HG03045 (cell line): ENCODE results near the gene MUC6.

ENCODE experiments used
- ATAC-seq: cut with Tn5 transposase; IDR thresholded peaks from one replicate; pipeline ENCODE4 v1.9.1; 2021; ENCODE audit warnings: mild to moderate bottlenecking, moderate library complexity; ENCODE audit not compliant: unreplicated experiment

Gene MUC6

DNA sequence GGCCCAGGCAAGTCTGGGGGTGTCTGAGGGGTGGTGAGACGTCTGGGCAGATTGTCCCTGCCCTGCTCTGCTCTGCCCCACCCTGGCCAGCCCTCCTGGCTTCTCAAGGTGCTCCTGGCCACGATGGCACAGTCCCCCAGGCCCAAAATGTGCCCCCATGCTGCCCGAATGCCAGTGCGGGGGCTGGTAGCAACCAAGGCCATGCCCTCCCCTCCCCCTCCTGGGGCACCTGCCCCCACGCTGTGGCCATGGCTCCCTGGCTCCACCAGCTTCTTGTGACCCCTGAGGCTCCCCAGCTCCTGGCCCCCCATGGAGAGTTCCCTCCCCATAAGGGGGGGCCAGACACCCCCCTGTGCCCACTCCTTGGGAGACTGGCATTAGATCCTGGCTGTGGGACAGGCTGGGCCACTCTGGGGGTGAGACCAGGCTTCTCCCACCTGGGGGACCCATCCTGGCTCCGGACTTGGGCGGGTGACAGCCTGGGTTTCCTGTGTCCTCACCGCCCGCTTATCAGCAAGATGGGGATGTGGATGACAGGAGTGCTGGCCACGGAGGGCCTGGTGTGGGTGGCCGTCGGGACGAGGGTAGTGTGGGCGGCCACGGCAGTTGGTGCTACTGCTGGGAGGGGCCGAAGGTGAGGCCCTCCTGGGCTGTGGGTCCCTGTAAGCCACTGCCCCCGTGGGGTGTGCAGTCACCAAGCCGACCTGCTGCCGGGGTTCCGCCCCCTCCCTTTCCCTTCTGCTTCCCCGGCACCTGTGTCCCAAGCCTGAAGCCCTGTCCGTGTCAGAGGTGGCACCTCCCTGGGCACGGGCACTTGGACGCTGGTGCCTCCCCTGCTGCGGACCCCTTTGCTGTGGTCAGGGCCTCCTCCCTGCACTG is 15.9 kb upstream of the MUC6 start:
- ATAC-seq = no peak

DNA sequence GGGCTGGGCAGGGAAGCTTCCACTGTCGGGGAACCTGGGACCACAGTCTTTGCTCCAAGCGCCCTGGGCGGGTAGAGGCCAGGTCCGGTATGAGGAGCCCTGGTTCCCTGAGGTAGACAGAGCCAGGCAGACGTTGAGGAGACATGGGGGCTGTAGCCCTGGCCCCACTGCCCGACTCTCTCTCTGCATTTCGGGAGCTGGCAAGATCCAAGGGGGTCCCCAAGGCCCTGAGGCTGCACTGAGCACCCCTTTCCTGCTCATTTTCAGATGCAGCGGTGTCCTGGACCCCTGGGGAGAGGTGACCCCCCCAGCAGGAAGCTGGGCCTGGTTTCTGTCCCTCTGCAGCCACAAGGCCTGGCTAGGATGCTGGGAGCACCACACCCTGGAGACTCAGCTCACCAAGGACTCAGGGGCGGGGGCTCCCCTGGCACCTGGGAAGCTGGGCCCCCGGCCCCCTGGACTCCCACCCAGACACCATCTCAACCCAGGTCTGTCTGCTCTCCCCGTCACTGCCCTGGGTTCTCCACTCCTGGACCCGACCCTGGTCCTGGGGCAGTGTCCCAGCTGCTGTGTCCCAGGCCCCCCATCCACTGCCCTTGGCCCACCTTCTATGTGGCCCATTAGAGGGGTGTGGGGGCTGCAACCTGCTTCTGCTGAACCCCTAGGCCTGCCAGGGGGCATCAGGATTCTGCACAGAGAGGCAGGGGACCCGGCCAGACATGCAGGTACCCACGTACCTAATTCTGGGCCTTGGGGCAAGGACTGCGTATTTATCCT is 15.0 kb upstream of the MUC6 start:
- ATAC-seq = no peak

DNA sequence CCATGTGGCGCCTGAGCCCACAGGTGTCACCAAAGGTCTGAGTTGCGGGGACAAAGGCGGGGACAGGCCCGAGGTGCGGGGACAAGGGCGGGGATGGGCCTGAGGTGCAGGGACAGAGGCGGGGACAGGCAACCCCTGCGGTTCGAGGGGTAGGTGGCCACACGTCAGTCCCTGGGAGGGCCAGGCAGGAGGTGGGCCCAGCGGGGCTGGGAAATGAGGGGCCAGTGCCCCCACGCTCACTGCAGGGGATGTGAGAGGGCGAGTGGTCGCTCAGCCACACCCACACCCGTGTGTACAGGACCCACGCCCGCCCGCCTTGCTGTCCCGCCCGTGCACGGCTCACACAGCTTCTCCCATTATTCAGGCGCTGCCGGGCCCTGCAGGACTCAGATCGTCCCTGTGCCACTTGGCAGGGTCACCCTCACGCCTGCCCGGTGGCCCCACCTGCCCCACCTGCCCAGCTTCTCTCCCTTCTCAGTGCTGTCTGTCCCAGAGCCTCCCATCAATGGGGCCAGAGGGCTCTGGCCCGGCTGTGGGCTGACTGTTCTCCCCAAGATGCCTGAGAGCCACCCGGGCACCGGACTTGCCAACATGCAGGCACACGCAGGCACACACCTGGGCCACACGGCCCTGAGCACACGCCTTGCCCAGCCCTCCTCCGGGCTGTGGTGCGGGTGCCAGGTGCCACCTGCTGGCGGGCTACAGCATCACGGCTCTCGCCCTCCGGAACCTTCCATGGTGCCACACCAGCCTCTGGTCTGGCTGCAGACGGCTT is 14.2 kb upstream of the MUC6 start:
- no peak for ATAC-seq

DNA sequence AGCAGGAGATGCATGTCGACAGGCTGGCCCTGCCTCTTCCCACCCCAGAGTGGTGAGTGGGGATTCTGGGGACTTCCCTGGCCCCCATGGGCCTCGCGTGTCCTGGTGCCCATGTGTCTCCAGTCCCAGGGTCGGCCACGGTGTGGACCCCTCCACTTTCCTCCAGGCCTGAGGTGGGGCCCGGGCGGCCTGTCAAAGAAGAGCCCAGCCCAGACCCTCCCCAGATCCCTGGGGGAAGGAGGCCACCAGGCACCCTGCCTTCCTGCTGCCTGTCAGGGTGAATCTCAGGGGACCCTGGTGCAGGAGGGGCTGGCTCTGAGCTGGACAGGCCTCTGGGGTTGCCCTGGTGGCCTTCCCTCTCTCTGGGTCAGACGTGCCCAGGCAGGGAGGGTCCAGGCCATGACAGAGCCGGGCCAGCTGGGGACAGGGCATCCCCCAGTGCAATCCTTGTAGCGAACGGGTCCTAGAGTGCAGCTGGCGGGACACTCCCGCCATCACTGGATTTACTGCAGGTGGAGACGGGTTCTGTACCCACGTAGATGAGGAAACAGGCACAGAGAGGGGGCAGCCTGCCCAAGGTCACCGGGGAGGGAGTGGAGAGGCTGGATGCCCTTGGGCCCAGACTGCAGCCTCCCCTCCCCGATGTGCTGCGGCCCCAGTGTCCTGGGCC is 13.5 kb upstream of the MUC6 start:
- ATAC-seq = no peak

DNA sequence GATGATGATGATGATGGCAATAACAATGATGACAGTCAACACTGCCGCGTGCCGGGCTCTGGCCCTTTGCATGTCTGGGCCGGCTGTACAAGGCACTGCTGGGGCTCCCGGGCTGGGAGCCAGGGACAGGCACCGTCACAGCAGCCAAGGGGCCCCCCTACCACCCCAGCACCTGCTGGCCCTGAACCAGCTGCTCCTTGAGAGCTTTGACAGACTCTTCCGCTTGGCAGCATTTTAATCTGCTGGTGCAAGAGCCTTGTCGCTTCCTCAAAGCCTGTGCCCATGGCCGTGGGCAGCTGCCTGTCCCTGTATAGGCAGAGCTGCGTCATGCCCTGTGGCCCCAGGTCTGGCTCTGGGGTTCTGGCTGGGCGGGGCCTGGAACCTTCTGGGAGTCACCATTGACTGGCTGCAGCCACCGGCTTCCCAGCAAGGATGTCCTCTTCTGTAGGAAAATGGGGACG is 12.9 kb upstream of the MUC6 start:
- no peak for ATAC-seq

DNA sequence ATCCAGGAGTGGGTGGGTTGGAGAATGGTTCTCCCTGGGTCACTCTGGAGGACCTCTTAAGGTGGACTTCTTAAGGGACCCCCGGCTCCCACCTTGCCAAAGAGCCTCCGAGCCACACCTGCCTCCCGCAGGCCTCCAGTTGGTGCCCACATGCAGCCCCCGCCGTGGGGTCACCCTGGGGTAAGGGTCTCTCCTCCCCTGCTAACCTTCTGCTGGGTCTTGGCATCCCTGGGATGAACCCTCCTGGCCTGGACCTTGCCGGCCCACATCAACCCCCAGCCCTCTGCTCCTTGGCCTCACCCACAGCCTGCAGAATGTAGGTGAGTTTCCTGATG is 12.5 kb upstream of the MUC6 start:
- ATAC-seq = no peak

DNA sequence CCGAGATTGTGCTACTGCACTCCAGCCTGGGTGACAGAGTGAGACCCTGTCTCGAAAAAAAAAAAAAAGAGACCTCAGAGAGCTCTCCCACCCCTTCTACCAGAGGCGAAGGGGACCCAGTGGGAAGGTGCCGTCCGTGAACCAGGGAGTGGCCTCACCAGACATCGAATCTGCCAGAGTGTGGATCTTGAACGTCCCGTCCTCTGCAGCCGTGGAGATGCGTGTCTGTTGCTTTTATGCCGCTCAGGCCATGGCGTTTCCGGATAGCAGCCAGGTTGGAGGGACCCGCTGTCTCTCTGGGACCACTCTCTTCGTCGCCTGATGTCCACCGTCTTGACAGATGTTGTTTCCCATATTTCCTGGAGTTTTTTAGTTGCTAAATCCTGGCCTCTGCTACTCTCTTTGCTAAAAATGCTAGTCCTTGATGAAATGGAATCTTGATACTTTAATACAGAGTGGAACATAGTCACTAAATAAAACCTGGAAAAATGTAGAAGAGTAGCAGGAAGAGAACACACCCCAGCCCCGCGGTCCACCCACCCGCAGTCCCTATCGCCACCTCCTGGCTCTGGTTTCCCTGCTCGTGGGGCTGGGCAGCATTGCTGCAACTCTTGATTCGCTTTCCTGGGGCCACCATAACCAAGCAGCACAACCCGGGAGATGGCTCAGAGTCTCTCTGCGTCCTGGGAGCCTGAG is 12.0 kb upstream of the MUC6 start:
- no peak for ATAC-seq

DNA sequence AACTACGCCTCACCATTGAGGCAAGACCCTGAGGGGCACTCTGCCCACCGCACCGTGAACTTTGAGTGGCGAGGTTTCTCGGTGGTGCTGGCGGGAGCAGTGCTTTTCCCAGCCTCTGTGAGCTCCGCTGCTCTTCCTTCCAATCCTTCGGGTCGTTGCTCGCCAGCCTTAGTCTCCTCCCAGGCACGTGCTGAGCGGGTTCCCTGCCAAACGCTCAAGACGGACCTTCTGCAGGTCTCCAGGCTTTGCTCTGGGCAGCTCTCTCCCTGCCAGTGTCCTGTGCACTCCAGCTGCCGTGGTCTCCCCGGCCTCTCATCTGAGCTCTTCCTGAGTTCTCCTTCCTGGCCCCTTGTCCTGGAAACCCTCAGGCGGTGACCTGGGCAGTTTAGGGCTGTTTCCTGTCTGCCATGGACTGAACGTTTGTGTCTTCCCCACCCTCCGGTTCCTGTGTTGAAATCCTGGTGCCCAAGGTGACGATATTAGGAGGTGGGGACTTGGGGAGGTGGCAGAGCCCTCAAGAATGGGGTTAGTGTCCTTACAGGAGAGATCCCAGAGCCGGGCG is 11.2 kb upstream of the MUC6 start:
- ATAC-seq = no peak

DNA sequence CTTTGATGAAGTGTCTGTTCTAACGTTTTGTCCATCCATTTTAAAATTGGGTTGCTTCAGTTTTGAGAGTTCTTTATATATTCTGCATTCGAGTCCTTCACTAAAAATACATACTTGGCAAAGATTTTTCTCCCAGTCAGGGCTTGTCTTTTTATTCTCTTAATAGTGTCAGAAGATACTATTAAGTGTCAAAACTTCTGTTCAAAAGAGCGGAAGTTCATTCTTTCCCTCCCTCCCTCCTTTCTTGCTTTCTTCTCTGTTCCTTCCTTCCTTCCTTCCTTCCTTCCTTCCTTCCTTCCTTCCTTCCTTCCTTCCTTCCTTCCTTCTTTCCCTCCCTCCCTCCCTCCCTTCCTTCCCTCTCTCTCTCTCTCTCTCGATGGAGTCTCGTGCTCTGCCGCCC is 7.6 kb upstream of the MUC6 start:
- ATAC-seq = no peak

DNA sequence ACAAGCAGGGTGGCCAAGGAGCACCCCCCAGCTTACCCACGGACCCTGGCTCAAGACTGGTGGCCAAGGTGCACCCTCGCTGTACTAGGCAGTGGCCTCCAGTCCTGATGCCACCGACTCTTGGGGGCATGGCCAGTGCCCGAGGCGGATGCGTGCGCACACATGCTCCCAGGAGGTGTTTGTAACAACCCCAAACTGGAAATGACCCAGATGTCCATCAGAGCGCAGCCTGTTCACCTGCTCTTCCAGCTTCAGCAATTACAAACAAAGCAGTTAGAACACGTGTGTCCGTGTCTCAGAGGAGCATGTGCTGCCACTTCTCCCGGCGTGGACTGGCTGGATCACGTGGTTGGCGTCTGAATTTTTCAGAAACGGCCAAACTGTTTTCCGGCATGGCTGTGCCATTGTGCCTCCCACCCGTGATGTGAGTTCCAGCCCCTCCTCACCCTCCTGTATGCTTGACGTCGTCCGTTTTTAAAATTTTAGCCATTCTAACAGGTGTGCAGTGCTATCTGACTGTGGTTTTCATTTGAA is 7.1 kb upstream of the MUC6 start:
- no peak for ATAC-seq

DNA sequence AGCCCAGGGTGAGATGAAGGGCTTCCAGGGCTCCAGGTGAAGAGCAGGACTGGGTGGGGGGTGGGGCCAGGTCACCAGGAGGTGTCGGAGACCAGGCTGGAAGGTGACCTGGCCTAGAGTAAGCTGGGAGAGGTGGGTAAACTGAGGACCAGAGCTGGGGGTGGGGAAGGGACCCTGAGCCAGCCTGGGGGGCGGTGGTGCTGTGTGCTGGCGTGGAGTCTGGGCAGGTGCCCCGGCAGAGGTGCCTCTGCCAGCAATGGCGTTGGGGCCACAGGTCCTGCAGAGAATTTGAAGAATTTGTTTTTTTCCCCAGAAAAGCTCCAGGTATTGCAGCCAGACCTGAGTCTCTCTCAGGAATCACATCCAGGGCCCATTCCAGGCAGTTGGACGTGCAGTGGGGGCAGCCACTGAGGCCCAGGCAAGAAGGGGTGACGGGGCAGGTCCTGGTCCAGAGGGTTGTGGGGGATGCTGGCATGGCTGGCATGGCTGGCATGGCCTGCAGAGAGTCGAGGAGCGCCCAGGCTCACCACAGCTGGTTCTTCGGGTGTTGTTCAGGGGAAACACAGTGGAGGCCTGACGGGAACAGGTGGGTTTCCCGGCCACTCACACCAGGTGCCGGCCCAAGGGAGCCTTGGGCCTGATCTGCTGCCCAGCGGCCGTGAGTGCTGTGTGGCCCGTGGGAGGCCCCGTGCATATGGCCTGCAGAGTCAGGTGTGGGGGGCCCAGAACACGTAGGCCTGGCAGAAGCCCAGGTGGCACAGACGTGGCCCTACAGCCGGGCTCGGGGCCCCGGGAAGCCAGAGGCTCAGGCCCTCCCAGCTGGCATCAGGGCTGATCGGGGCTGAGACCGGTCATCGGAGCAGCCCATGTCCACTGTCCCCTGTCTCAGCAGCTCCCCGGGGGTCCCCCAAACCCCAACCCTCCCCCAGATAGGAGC is 6.4 kb upstream of the MUC6 start:
- no peak for ATAC-seq

DNA sequence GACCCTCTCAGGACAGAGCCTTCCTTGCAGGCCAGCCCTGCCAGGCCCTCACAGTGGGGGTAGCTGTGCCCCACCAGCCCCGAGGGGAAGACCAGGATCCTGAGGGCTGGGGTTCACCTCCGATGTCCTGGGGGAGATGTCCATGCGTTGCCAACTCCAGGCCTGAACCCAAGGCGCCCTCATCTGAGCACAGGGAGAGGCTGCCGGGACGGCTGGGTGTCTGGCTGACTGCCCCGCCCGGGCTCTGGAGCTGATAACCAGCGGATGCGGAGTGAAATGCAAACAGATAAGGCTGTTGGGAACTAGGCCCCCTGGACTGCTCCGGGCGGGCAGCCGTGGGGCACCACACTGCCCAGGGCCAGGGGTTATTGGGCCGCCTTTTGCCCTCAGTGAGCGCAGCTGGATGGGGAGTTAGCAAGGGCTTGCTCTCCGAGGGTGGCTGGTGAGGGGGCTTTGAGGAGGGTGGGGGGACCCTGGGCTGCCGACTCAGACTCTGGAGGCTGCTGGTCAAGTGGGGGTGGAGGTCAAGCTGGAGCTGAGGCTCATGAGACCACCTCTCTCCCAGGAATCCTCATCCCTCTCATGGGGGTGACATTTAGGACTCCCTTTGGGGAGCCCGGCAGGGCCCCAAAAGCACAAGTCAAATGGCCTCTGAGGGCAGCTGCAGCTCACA is 5.6 kb upstream of the MUC6 start:
- ATAC-seq = no peak

DNA sequence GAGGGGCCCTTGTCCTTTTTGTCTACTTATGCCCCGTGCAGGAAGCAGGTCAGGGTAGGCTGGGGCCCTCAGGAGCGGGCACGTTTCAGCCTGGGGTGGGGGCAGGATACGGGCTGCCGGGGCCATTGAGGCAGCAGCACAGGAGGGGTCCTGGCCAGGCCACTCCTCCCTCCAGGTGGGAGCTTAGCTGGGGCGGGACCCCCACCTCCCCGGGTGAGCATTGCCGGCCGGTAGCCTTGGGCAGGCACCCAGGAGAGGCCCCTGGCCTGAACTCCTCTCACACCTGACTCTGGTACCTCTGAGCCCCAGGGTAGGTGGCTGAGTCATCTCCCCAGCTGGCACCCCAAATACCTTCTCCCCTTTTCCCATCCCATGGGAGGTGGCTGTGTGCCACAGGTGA is 5.0 kb upstream of the MUC6 start:
- no peak for ATAC-seq

DNA sequence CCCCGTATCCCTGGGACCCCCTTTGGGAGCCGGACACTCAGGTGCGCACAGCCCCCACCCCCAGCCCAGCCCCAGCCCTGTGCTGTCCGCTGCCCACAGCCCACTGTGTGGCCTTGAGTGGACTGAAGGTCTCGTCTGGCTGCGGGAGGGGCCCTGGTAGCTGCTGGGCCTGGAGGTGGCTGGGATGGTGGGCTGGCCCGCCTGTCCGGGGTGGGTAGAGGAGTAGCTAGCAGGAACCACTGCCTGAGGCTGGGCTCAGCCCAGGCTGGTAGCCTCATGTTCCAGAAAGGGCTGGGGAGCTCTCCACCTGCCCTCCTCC is 4.6 kb upstream of the MUC6 start:
- no peak for ATAC-seq

DNA sequence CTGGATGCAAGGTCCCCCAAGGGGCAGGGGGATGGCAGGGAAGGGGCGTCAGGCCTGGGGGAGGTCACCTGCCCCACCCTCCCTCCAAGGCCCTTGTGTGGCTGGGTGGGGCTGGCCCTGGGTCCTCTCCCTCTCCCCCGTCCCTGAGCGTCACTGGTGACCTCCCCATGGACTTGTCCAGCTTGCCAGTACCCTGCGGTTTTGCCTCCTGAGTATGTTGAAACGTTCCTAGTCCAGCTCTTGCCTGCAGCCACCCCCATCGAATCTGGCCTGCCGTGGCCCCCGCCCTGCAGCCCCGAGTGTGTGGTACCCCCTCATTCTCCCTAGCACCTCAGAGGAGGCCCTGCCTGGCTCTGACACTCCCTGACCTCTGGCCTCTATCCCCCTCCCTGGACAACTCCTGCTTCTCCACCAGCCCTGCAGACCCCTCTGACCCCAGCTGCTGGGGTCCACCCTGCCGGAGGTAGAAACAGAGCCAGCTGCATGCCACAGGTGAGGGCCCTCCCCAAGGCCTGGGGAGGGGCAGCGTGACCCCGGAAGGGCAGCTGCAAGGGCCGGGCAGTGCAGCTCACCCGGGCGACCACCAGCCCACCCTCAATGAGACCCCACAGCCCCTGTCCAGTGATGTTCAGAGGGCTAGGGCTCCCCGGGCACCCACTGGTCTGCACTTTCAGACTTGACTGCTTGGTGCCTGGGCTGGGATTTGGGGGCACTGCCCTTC is 4.1 kb upstream of the MUC6 start:
- ATAC-seq = no peak

DNA sequence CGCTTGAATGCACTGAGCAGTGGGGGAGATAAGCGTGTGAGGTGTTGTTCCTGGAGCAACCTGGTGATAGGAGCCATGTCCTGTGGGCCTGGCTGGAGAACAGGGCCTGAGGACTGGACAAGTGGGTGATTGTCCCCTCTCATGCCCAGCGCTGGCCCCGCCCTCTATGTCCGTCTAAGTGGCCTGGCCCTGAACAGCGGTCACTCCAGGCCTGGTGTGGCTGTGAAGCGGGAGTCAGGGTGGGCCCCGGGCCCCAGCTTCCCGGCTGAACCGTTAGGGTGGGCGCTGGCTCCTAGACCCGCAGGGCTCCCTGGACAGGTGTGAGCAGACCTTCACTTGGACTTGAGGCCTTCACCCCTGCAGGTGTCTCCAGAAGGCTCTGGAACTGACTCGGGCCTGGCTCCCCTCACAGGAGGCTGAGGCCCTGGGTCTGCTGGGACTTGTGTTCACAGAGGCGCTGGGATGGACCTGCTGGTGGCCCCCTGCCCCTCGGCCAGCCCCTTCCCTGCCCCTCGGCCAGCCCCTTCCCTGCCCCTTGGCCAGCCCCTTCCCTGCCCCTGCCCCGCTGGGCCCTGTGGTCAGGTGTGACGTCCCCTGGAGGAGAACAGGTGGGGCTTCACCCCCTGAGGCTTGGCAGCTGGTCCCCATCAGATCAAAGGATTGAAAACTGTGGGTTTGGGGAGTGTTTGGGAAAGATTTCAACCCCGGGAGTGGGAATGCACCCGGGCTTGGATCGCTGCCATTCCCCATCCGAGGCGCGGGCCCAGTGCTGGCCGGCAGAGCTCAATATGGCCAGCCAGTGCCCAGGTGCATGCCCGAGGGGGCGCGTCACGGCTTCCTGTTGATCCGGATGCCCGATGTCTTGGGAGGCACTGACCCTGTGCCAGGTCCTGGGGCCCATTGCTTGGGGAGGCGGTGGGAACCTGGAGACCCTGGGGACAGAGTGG is 3.2 kb upstream of the MUC6 start:
- ATAC-seq = no peak

DNA sequence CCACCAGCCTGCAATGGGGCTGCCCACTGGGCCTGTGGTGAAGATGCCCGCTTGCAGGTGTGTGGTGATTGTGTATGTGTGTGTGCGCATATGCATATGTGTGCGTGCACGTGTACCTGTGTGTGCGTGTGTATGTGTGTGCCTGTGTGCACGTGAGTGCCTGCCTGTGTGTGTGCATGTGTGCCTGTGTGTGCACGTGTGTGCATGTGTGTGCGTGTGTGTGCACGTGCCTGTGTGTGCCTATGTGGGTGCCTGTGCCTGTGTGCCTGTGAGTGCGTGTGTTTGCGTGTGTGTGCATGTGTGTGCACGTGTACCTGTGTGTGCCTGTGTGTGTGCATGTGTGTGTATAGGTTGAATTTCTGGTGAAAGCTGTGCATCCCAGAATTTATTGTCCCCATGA is 2.4 kb upstream of the MUC6 start:
- ATAC-seq = no peak
